Measurements from ENCODE around the gene SMIM44.
"Not testable (repeated sequence)": the region's sequence is repeated elsewhere in the genome, so short reads cannot be mapped to it uniquely, and the experiment has no call there.

Gene SMIM44

DNA sequence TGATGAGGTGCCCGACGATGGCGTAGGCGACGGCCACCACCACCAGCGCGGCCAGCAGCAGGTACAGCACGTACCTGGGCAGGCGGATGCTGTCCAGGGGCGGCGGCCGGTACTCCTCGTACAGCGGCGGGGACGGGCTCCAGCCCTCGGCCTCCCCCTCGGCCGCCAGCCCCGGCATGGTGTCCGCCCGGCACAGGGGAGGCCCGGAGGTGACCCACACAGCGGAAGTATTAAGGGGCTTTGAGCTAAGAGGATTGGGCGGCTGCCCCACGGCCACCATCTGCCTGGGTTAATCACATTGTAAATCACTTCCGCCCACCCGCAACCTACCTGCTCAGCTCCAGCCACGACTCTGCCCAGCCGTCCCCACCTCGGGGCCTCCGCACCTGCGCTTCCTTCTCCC, at the start of gene SMIM44:
TSS of gene SMIM44 (minus strand) at position 216 of the 403 bp plus-strand sequence. CDS start at position 178, 38 bp downstream.
- in situ Hi-C loops (cut with MboI; ENCODE audit: low sequenced_read_pairs) = loop anchor here (25.0 kb wide), 1 partner anchor 521 kb away; no protein-coding TSS in a partner anchor

DNA sequence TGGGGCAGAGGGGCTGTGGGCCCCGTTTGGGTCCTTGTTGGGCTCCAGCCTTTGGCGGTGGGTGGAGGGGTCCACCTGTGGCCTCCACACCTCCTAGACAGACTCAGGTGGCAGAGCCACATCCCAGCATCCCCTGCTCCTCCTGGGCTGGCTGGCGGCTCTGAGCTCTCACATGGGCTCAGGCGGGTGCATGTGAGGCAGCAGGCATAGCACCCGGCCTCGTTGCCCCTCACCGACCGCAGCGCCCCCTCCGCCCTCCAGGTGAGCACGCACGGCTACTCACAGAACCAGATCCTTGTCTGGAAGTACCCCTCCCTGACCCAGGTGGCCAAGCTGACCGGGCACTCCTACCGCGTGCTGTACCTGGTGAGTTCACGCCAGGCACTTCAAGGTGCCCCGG, 49.8 kb upstream of the SMIM44 start:
- in situ Hi-C loops (cut with MboI; ENCODE audit: low sequenced_read_pairs) = no loop called here

DNA sequence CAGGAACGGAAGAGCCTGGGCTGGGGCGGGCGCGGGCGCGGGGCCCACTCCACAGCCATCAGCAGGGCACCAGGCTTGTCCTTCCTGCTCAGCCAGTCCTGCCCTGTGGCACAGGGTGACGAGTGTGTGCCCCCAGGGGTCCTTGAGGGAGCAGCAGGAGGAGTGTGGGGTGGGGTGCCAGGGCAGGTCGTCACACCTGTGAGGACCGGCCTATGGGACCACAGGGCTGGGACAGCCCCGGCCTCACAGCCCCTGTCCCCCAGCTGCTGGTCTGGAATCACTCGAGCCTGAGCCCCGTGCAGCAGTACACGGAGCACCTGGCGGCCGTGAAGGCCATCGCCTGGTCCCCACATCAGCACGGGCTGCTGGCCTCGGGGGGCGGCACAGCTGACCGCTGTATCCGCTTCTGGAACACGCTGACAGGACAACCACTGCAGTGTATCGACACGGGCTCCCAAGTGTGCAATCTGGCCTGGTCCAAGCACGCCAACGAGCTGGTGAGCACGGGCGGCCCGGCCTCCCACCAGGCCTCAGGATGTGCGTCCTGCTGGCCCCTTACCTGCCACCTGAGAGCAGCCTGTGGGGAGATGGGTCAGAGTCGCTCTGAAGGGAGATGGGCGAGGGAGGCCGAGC, 49.0 kb upstream of the SMIM44 start:
- in situ Hi-C loops (cut with MboI; ENCODE audit: low sequenced_read_pairs) = no loop called here

DNA sequence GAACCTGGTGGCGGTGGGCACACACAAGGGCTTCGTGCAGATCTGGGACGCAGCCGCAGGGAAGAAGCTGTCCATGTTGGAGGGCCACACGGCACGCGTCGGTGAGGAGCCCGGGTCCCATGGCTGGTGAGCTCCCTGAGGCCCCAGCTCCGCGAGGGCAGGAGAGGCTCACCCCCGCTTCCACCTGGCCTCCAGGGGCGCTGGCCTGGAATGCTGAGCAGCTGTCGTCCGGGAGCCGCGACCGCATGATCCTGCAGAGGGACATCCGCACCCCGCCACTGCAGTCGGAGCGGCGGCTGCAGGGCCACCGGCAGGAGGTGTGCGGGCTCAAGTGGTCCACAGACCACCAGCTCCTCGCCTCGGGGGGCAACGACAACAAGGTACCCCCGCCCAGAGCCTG, 48.5 kb upstream of the SMIM44 start:
- in situ Hi-C loops (cut with MboI; ENCODE audit: low sequenced_read_pairs) = no loop called here

DNA sequence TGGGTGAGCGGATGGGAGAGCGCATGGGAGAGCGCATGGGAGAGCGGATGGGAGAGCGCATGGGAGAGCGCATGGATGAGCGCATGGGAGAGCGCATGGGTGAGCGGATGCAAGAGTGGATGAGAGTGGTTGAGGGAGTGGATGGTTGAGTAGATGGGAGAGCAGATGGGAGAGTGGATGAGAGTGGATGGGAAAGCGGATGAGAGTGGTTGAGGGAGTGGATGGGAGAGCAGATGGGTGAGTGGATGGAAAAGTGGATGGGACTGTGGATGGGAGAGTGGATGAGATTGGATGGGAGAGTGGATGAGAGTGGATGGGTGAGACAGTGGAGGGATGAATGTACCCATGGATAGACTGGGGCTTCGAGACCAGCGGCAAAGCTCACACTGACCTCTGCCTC, 47.1 kb upstream of the SMIM44 start:
- in situ Hi-C loops (cut with MboI; ENCODE audit: low sequenced_read_pairs) = no loop called here

DNA sequence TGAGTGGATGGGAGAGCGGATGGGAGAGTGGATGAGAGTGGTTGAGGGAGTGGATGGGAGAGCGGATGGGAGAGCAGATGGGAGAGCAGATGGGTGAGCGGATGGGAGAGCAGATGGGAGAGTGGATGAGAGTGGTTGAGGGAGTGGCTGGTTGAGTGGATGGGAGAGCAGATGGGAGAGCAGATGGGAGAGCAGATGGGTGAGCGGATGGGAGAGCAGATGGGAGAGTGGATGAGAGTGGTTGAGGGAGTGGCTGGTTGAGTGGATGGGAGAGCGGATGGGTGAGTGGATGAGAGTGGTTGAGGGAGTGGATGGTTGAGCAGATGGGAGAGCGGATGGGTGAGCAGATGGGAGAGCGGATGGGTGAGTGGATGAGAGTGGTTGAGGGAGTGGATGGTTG, 46.1 kb upstream of the SMIM44 start:
- in situ Hi-C loops (cut with MboI; ENCODE audit: low sequenced_read_pairs) = not testable (repeated sequence)

DNA sequence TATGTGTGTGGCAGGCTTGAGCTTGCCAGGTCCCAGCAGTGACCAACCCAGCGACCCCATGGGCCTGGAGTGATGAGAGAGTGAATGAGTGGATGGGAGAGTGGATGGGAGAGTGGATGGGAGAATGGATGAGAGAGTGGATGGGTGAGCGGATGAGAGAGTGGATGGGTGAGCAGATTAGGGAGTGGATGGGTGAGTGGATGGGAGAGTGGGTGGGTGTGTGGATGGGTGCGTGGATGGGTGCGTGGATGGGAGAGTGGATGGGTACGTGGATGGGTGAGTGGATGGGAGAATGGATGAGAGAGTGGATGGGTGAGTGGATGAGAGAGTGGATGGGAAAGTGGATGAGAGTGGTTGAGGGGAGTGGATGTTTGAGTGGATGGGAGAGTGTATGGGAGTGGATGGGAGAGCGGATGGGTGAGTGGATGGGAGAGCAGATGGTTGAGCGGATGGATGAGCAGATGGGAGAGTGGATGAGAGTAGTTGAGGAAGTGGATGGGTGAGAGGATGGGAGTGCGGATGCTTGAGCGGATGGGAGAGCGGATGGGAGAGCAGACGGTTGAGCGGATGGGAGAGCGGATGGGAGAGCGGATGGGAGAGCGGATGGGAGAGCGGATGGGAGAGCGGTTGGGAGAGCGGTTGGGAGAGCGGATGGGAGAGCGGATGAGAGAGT, 45.4 kb upstream of the SMIM44 start:
- in situ Hi-C loops (cut with MboI; ENCODE audit: low sequenced_read_pairs) = no loop called here

DNA sequence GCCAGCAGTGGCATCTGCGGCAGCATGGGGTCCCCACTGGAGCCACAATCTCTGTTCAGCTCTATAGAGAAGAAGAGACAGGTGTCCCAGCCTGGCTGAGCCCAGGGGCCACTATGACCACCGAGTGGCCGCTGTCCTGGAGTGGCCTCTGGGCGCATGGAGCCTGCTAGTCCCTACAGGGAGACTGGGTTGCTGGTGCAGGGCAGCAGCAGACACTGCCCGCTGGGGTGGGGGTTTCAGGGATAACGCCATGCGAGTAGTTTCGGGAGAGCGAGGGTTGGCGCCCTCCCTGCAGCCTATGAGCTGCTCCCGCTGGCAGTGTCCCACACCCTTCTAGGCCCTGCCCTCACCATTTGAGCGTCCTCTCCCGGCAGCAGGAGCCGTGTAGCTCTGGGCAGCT, 44.8 kb upstream of the SMIM44 start:
- in situ Hi-C loops (cut with MboI; ENCODE audit: low sequenced_read_pairs) = no loop called here

DNA sequence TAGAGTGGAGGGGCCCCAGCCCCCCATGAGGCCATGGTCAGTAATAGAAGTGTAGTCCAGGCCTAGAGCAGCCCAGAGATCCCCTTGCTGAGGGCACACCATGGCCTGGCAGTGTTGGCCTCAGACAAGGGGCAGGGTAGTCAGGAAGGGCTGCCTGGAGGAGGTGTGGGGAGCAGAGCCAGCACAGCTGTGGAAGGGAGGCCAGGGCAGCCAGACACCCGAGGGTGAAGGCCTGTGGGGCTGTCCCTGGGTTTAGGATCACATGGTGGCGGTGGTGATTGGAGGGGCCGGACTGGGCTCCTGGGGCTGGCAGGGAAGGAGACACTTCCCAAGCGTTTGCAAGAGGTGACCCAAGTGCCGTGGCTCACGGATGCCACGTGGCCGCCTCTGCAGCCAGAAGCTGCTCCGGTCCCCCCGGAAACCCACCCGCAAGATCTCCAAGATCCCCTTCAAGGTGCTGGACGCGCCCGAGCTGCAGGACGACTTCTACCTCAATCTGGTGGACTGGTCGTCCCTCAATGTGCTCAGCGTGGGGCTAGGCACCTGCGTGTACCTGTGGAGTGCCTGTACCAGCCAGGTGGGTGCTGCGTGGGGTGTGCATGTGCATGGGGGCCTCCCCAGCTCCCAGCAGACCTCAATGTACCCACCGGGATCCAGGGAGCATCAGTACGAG, 44.1 kb upstream of the SMIM44 start:
- in situ Hi-C loops (cut with MboI; ENCODE audit: low sequenced_read_pairs) = no loop called here

DNA sequence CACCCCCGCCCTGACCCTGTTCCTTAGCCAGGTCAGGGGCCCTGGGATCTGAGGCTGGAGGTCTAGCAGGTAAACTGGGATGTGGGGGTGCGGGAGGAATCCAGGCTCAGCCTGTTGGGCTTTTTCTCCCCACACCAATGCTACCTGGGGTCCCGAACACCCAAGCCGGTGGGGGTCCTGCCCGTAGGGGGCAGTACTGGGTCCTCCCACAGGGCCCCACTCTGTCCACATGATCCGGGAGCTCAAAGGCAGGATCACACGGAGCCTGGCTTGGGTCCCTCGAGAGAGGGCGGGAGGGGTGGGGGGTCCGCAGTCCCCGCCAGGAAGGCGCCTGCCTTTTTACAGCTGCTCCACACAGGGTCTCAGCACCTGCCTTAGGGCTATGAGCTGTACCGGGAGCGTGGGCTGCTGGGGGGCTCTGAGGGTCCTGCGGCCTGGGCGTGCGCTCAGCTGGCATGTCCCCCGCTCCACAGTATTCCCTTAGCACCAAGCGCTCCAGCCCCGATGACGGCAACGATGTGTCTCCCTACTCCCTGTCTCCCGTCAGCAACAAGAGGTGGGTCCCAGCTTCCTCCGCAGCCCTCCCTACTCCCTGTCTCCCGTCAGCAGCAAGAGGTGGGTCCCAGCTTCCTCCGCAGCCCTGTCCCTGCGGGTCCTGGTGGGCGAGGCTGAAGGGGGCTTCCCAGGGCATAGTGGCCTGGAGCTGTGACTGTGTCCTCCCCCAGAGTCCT, 43.4 kb upstream of the SMIM44 start:
- in situ Hi-C loops (cut with MboI; ENCODE audit: low sequenced_read_pairs) = no loop called here

DNA sequence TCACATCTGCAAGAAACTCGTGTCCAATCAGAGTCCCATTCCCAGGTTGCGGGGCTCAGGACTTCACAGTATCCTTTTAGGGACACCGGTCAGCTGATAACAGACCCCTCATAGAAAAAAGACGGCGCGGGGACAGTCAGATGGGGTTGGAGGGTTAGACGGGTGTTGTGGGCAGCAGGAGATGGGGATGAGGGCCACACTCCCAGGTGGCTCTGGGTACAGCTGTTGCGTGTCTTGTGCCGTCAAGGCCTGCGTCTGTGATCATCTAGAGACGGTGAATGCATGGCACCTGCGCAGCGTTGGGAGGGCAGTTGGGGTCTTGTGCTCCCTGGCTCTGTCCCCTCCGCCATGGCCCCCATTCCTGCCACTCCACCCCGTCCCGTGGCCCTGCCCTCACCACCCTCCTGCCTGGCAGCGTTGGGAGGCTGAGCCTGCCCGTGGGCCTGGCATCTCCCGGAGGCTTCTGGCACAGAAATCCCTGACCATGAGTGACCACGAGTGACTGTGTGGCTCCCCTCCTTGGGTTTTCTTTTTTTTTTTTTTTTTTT, 41.7 kb upstream of the SMIM44 start:
- in situ Hi-C loops (cut with MboI; ENCODE audit: low sequenced_read_pairs) = no loop called here

DNA sequence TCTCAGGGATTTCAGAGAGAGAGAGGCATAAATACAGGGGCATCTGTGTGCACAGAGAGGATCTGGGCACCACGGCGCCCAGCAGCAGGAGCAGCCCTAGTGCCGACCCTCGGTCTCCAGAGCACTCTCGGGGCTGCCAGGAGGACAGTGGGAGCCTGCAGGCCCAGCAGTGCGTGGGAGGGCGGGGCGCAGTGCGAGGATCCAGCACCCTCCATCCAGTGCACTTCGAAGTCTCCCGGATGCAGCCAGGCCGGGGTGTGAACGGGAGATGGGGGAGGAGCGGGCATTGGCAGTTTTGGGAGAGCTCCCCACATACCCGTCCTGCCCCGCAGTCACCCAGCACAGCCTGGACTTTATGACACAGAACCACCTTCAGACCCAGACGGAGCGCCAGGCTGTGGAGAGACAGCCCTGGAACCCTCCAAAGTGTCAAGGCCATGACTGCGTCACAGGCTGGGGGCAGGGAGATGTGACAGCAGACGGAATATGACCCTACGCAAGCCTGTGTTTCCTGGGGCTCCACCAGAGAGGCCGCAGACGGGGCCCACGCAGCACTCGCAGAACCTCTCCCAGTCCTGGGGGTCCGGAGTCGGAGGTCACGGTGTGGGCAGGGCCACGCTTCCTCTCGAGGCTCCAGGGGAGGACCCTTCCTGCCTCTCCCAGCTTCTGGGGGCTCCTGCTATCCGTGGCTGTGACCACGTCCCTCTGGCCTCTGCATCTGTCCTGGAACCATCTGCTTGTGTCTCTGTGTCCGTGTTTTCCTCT, 41.0 kb upstream of the SMIM44 start:
- in situ Hi-C loops (cut with MboI; ENCODE audit: low sequenced_read_pairs) = no loop called here

DNA sequence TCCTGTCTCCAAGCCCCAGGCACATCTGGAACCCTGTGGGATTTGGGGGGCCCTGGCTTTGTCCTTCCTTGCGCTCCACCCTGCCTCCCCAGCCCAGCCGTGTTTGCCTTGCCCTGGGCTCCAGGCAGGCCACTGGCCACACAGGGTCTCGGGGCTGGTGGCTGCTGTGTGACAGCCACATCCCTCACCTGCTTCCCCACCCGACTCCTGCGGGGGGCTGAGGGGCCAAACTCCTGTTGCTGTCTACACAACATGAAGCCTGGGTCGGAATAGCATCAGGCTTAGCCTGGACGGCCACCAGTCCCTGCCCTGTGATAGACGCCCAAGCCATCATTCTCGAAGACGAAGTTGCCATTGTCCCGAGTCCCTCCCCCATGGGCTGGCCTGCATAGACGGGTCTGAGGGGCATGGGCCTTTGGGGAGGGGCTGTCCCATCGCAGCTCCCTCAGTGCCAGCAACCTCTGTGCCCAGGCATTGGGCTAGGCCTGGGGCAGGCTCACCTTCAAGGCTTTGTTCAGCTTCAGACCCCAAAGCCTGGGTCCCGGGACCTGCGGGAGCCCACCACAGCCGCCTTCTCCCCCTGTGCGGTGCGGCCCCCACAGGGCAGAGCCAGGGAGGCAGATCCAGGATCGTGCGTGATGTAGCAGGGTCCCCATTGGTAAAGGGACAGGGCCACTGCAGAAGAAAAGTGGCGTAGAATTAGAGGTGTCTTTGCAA, 40.3 kb upstream of the SMIM44 start:
- in situ Hi-C loops (cut with MboI; ENCODE audit: low sequenced_read_pairs) = no loop called here

DNA sequence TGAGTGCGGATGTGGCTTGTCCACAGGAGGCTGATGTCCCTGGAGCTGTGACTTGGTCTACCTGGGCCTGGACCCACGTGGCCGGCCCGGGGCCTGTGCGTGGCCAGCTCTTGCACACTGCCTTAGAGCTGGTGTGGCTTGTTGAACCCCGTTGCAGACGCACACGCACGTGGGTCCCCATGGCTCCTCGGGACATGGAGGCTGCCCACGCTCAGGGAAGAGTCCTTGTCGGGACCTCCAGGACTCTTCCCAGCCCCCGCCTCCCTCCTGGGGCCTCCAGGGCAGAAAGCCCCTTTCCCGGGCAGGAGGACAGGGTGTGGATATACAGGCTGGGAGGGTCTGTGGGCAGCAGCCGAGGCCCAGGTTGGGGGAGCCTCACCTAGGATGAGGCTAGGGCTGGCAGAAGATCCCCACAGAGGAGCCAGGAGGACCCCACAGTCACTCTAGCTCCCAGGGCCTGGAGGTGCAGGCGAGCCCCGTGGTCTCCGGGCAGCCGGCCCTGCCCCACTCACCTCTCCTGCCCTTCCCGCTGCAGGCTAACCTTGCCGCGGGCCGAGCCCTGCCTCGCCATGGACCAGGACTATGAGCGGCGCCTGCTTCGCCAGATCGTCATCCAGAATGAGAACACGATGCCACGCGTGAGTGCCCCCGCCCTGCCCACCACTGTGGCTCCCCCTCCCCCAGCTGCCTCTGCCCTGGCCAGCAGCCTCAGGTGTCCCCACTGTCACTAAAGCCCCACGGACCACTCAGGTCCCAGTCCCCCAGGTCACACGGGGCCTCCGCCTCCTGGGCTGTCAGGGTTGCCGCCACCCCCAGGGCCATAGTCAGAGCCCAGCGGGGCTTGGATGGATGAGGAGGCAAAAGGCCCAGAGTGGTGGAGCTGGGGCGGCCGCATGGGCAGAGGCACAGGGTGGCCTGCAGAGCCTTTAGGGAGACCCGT, 39.5 kb upstream of the SMIM44 start:
- in situ Hi-C loops (cut with MboI; ENCODE audit: low sequenced_read_pairs) = no loop called here

DNA sequence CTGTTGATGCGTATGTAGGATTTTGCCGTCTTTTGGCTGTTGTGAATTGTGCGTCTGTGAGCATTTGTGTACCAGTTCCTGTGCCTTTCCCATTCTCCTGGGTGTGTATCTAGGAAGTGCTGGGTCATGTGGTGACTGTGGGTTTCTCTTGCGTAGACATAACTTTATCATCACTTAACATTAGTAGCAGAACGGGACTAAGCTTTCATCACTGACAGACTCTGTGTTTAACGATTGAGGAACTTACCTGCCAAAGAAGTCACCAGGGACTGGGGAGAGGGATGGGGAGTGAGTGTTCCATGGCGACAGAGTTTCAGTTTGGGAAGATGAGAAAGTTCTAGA, 37.8 kb upstream of the SMIM44 start:
- in situ Hi-C loops (cut with MboI; ENCODE audit: low sequenced_read_pairs) = no loop called here

DNA sequence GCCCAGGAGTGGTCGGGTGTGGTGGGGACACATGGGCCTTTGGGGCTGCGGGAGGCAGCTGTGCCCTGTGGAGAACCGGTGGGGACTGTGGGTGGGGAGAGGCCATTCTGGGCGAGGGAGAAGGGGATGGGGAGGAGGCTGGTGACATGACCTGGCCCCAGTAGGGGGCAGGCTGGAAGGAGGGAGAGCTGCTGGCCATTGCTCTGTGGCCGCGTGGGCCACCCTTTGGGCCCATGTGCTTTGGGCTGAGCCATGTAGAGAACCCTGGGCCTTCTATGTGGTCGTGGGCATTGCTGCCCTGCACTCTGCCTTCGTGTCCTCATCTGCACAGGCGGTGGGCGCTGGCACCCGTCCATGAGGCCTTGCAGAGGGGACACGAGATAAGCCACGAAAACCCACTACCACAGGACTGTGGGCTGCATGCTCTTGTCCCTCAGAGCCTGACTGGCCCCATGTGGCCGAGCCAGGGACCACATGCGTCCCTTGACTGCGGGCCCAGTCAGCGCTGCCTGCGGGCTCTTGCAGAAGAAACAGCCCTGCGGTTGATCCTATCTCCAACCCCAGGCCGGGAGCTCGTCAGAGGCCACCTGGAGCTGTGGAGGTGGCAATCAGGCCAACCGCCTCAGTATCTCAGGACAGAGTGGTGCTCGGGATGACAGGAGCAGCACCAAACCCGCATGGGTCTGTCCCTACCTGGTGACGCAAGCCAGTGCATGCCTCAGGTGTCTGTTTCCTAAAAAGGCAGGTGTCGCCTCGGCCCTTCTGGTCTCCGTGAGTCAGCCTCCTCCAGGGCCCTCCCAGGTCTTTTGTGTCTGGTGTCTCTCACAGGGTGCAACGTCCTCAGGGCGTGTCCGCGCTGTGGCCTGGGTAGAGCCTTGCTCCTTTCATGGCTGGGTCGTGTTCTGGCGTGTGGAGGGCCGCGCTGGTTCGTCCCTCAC, 37.2 kb upstream of the SMIM44 start:
- in situ Hi-C loops (cut with MboI; ENCODE audit: low sequenced_read_pairs) = no loop called here

DNA sequence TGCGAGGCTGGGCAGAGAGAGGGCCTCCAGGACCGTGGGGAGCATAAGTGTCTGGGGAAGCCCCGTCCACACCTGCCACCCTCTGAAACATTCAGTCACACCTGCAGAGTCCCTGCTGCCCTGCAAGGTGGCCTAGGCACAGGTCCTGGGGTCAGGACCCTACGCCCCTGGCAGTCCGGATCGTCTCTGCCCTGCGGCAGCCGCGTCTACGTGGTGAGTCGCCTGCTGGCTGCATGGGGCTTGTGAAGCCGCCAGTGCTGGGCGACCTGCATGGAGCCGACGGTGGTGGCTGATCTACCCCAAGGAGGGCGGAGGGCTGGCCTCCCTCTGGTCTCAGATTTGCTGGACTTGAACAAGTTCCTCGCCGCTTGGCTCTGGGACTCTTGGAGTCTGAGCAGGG, 35.9 kb upstream of the SMIM44 start:
- in situ Hi-C loops (cut with MboI; ENCODE audit: low sequenced_read_pairs) = no loop called here

DNA sequence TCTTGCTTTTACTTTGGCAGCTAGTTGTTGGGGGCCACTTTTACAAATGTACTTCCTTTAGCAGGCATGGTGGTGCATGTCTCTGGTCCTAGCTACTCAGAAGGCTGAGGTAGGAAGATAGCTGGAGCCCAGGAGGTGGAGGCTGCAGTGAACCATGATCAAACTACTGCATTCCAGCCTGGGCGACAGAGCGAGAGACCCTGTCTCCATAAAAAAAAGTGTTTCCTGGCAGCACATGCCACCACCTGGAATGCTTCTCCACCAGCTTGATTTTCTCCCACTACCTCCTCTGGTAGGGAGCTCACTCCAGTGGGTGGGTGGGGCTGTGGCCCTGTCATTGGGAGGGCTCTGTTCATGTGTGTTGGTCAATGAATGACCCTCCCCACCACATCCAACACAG, 35.4 kb upstream of the SMIM44 start:
- in situ Hi-C loops (cut with MboI; ENCODE audit: low sequenced_read_pairs) = no loop called here
